Activated T-helper 1 cell treated with Interleukin-2 at 50 U/mL for 16 hours (primary cell): ENCODE results near the gene EHBP1.

ENCODE experiments used
- DNase-seq: peaks from one replicate; pipeline ENCODE4 v3.0.0-alpha.2; 2020; ENCODE audit warnings: low read depth

EHBP1 gene

GRCh38 chr2:63051795-63052333 lies 346.4 kb downstream of the EHBP1 start:
- no peak for DNase-seq

DNA sequence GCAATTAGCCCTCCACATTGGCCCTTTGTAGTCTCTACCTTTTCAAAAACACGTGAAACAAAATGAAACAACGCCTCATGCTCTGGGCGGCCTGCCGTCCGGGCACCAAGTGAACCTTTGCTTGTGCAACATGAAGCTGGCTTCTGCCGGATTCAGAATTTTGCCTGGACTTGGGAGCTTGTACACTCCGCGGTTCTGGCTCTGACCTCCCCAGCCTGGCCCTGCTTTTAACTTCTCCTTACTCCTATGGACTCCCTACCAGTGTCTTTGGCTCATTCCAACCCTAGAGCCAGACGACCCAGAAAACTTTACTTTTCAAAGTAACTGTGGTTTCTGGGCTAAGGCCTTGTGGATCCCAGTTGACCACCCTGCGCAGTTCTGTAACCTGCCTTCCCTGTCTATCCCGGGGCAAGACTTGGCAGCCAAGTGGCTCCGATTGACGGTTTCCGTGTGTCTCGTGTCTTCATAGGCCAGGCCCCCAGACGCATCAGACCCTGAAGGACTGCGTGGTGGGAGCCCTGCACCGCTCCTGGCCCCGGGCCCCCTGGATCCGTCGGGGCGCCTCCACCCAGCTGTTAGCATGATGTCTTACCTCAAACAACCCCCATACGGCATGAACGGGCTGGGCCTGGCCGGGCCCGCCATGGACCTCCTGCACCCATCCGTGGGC lies 347.0 kb downstream of the EHBP1 start:
- no peak for DNase-seq

- DNase-seq: no peak
Measured at GRCh38 chr2:63053081-63053888, 347.8 kb downstream of the EHBP1 start.

- no peak for DNase-seq
Measured at GRCh38 chr2:63053889-63054602, 348.5 kb downstream of the EHBP1 start.

- DNase-seq: no peak
Measured at GRCh38 chr2:63054841-63055225, 349.3 kb downstream of the EHBP1 start.

- no peak for DNase-seq
Measured at GRCh38 chr2:63055226-63056106, 350.0 kb downstream of the EHBP1 start.

- DNase-seq: no peak
Measured at GRCh38 chr2:63056107-63057050, 350.9 kb downstream of the EHBP1 start.

GRCh38 chr2:63057249-63058143 lies 352.0 kb downstream of the EHBP1 start:
- no peak for DNase-seq

- DNase-seq: no peak
Measured at GRCh38 chr2:63058144-63058920, 352.8 kb downstream of the EHBP1 start.

DNA sequence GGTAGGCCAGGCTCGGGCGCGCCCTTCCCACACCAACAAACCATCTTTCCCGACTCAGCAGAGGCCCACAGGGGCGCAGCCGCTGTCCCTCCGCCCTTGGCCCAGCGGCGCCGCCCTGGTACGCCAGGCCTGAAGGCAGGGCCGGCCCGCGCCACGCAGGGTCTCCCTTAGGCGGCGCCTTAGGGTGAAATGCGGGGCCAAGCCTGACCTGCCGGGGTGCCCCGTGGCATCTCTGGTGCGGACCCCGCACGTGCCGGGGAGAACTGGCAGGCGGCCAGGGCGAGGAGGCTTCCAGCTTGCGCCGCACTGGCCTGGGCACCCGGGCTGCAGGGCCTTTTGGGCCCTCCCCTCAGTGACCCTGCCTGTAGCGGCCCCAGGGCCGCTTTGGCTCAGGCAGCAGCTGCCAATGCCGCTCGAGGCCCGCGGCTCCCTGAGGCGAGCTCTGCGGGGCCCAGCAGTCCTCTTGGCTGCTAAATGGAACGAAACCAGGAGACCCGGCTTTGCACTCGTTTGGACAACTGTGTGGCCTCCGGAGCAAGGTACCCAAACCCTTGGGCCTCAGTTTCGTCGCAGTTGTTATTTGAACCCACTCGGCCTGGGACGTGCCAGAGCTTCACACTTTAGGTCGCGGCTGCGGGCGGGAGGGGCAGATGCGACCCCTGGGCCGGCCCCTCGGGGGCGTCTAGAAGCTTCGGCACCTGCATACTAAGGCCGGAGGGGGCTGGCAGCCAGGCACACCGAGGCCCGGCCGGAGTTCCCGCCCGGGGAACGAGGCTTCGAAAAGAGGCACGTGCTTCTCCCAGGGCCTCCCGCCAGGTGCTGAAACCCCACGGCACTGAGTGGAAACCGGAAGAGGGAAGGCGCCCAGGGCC lies 353.6 kb downstream of the EHBP1 start:
- DNase-seq: no peak

DNA sequence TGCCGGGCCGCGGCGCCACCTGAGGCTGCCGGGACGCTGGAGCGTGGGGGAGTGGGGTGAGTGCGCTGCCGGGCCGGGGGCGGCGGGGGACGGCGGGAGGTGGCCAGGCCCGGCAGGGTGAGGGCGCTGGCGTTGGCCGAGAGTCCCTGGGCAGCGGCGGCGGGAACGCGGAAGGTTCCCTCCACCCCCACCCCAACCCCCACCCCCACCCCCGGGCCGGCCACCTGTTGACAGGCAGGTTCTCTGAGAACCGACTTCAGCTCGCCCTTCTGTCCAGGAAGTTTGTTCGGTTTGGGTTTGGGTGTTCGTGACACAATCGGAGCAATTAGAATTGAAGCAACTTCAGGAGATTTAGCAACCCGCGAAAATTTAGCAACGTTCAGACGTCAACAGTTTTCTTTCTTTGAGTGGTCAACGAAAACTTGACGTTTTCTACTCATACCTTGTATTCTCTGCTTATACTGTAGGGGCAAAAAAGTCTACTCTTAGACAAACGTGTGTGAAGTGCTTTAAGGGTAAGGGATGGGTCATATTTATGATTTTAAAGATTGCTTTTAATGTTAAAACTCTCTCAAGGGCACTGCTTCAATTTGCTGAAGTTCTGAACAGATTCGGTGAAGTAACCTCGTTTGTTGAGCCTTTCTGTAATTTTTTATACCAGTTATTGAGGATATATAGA lies 354.4 kb downstream of the EHBP1 start:
- no peak for DNase-seq

- no peak for DNase-seq
Measured at GRCh38 chr2:63060472-63060991, 355.0 kb downstream of the EHBP1 start.

GRCh38 chr2:63064197-63064596 lies 358.7 kb downstream of the EHBP1 start:
- DNase-seq: no peak

- no peak for DNase-seq
Measured at GRCh38 chr2:63064661-63065060, 359.1 kb downstream of the EHBP1 start.

GRCh38 chr2:63066265-63066664 lies 360.8 kb downstream of the EHBP1 start:
- no peak for DNase-seq

DNA sequence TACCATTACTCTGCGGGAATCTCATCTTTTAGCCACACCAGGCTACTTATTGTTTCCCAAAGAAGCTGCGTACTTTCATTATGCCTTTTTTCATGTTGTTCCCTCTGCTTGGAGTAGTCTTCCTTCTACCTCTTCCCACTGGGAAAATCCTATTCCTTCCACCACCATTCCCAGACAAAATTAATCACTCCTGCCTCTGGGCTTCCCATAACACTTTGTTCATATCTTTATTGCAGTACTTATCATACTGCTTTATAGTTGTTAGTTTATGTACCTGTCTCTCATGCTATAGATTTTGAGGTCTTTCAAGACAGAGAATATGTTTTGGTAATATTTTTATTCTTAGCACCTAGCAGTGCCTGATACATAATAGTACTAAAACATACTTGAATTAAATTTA lies 361.3 kb downstream of the EHBP1 start:
- DNase-seq: no peak

GRCh38 chr2:63071664-63072063 lies 366.2 kb downstream of the EHBP1 start:
- no peak for DNase-seq
